Stimulated activated naive CD8-positive, alpha-beta T cell treated with anti-CD3 and anti-CD28 coated beads, Interleukin-15, Interleukin-2, amounts not matched to agents 100 ng/mL and 50 ng/mL, for 24 hours (primary cell): ENCODE measurements around the gene KAT2B.
"Not testable (repeated sequence)": the region's sequence is repeated elsewhere in the genome, so short reads cannot be mapped to it uniquely, and the experiment has no call there.

Experiments used
- H3K27ac Mint-ChIP-seq: one replicate; pipeline ENCODE4 v1.8.0; 2021; ENCODE audit warnings: mild to moderate bottlenecking, mixed read lengths
- H3K27me3 Mint-ChIP-seq: one replicate; pipeline ENCODE4 v1.8.0; 2021; ENCODE audit warnings: mixed read lengths
- H3K36me3 Mint-ChIP-seq: one replicate; pipeline ENCODE4 v1.8.0; 2021; ENCODE audit warnings: low read depth, mixed read lengths
- H3K4me1 Mint-ChIP-seq: one replicate; pipeline ENCODE4 v1.8.0; 2021; ENCODE audit warnings: low read depth, mixed read lengths
- H3K4me3 Mint-ChIP-seq: one replicate; pipeline ENCODE4 v1.8.0; 2021; ENCODE audit warnings: mild to moderate bottlenecking, mixed read lengths
- H3K9me3 Mint-ChIP-seq: one replicate; pipeline ENCODE4 v1.8.0; 2021; ENCODE audit warnings: mixed read lengths

The KAT2B gene

GRCh38 chr3:20039765-20040547 lies at the start of gene KAT2B:
Gene KAT2B (plus strand): TSS chr3:20040446. CDS start chr3:20040478, 32 bp downstream.
- no peaks in the 10 kb centered on the region for H3K9me3 Mint-ChIP-seq
- peak within 1 kb of the TSS; percentile 91 for H3K4me3 Mint-ChIP-seq
- no peaks in the 10 kb centered on the region for H3K36me3 Mint-ChIP-seq
- peaks cover 49% of the 10 kb centered on the region for H3K4me1 Mint-ChIP-seq
- peak within 1 kb of the TSS; percentile 89 for H3K27ac Mint-ChIP-seq
- H3K27me3 Mint-ChIP-seq = no peaks in the 10 kb centered on the region

- H3K27me3 Mint-ChIP-seq = no peaks in the 10 kb centered on the region
- H3K9me3 Mint-ChIP-seq = no peaks in the 10 kb centered on the region
- H3K4me3 Mint-ChIP-seq = no peak overlapping the region
- H3K36me3 Mint-ChIP-seq = no peaks in the 10 kb centered on the region
- no peaks in the 10 kb centered on the region for H3K4me1 Mint-ChIP-seq
- H3K27ac Mint-ChIP-seq = no peak overlapping the region
Measured at GRCh38 chr3:19994796-19995195, 45.5 kb upstream of the KAT2B start.

DNA sequence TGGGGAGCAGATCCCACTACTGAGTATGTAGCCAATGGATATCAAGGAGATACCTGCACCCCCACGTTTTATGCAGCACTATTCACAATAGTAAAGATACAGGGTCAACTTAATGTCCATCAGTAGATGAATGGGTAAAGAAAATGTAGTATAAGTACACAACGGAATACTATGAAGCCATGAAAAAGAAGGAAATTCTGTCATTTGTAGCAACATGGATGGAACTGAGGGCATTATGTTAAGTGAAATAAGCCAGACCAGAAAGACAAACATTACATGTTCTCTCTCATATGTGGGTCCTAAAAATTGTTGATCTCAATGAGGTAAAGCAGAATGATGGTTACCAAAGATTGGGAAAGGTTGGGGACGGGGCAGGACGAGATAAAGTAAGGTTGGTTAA lies 42.7 kb upstream of the KAT2B start:
- Mint-ChIP-seq H3K9me3 (no peaks in the 10 kb centered on the region), H3K27ac (no peak overlapping the region), H3K4me1 (no peaks in the 10 kb centered on the region), H3K36me3 (no peaks in the 10 kb centered on the region), H3K27me3 (no peaks in the 10 kb centered on the region), H3K4me3 (no peak overlapping the region)

DNA sequence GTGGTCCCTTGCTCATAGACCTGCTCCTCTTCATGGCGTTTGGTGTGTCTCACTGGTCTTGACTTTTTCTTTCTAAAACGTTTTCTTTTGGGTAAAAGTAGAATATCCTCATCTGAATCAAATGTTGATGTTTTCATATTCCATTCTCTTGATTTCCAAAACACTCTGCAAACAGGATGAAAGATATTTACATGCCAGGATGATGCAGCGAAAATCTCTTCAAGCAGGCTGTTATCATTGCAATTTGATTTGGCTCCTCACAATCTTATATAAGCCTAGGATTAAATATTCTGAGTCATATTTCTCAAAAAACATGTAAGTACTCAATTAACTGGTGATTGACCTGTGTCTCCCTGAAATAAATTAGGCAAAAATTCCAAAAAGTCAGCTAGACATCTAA lies 38.3 kb upstream of the KAT2B start:
- Mint-ChIP-seq H3K27ac (no peak overlapping the region), H3K4me1 (no peaks in the 10 kb centered on the region), H3K36me3 (no peaks in the 10 kb centered on the region), H3K27me3 (no peaks in the 10 kb centered on the region), H3K4me3 (no peak overlapping the region), H3K9me3 (no peaks in the 10 kb centered on the region)

DNA sequence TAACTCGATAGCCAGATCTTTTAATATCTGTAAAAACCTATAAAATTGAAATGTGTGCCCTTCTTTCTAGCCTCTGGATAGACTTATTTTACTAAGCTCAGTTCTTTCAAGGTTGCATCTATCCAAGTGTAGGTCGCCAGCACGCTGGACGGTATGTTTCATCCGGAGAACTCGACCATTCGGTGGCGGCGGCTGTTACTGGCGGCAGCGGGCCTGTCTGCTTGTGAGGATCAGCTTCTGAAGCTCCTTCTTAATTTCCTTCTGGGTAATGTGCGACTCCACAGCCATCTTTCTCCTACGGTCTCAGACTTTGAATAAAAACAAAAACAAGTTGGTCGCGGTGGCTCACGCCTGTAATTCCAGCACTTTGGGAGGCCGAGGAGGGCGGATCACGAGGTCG lies 32.3 kb upstream of the KAT2B start:
- Mint-ChIP-seq H3K27me3 (no peaks in the 10 kb centered on the region), H3K9me3 (no peaks in the 10 kb centered on the region), H3K27ac (no peak overlapping the region), H3K36me3 (no peaks in the 10 kb centered on the region), H3K4me3 (no peak overlapping the region), H3K4me1 (no peaks in the 10 kb centered on the region)

- Mint-ChIP-seq H3K27ac (no peak overlapping the region), H3K36me3 (no peaks in the 10 kb centered on the region), H3K4me1 (no peaks in the 10 kb centered on the region), H3K9me3 (no peaks in the 10 kb centered on the region), H3K27me3 (no peaks in the 10 kb centered on the region), H3K4me3 (no peak overlapping the region)
Measured at GRCh38 chr3:20008646-20009045, 31.6 kb upstream of the KAT2B start.

DNA sequence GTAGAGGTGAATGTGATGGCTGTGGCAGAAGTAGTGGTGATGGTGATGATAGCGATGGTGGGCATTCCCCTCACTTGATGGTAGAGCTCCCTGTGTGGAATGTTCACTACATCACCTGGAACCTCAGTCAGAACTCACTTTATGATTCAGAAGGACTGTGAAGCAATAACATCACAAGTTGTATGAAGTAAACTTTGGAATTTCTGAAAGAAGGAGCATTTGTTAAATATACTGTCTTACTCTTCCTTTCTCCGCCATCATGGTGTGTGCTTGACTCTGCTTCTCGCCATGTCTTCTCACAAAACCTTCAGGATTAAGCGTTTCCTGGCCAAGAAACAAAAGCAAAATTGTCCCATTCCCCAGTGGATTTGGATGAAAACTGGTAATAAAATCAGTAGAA lies 28.1 kb upstream of the KAT2B start, which contains the start of gene PP2D1:
Gene PP2D1, minus strand, starts transcription at position 101 of the 400 bp plus-strand sequence. CDS start 192 bp downstream, outside the sequence.
- Mint-ChIP-seq H3K27ac (no peak within 1 kb of the TSS), H3K4me1 (no peaks in the 10 kb centered on the region), H3K9me3 (no peaks in the 10 kb centered on the region), H3K36me3 (no peaks in the 10 kb centered on the region), H3K27me3 (no peaks in the 10 kb centered on the region), H3K4me3 (no peak within 1 kb of the TSS)

DNA sequence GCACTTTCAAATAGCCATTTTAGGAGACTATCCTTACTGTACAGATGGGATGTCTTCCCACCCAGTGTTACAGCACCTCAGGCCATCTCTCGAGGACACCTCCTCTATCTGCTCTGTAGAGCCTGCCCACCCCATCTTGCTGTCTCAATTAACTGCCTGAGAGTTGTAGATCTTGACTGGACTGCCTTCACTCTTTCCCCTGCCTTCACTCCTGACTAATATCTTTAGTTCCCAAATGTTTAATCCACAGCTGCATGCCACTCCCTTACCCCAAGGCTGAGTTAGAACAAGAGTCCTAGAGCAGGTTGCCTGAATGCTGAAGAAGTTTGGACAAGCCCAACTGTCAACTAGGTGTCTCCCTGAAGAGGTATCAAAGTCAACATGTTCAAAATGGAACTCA lies 26.9 kb upstream of the KAT2B start:
- no peaks in the 10 kb centered on the region for H3K9me3 Mint-ChIP-seq
- H3K36me3 Mint-ChIP-seq = no peaks in the 10 kb centered on the region
- no peak overlapping the region for H3K4me3 Mint-ChIP-seq
- H3K4me1 Mint-ChIP-seq = no peaks in the 10 kb centered on the region
- no peaks in the 10 kb centered on the region for H3K27me3 Mint-ChIP-seq
- no peak overlapping the region for H3K27ac Mint-ChIP-seq

- Mint-ChIP-seq H3K27ac (no peak overlapping the region), H3K9me3 (no peaks in the 10 kb centered on the region), H3K27me3 (no peaks in the 10 kb centered on the region), H3K4me1 (no peaks in the 10 kb centered on the region), H3K36me3 (no peaks in the 10 kb centered on the region), H3K4me3 (no peak overlapping the region)
Measured at GRCh38 chr3:20015525-20015924, 24.7 kb upstream of the KAT2B start.

DNA sequence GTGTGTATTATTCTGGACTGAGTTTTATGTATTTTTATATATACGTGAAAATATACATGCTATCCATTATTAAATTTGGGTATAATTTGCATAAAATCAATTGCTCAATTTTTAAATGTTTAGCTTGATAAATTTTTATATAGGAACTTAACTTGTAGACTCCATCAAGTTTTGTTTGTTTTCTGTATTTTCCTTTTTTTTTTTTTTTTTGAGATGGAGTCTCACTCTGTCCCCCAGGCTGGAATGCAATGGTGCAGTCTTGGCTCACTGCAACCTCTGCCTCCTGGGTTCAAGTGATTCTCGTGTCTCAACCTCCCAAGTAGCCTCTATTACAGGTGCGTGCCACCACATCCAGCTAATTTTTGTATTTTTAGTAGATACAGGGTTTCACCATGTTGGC lies 24.2 kb upstream of the KAT2B start:
- H3K9me3 Mint-ChIP-seq, H3K36me3 Mint-ChIP-seq, H3K4me1 Mint-ChIP-seq, H3K27ac Mint-ChIP-seq, H3K27me3 Mint-ChIP-seq, H3K4me3 Mint-ChIP-seq: not testable (repeated sequence)

DNA sequence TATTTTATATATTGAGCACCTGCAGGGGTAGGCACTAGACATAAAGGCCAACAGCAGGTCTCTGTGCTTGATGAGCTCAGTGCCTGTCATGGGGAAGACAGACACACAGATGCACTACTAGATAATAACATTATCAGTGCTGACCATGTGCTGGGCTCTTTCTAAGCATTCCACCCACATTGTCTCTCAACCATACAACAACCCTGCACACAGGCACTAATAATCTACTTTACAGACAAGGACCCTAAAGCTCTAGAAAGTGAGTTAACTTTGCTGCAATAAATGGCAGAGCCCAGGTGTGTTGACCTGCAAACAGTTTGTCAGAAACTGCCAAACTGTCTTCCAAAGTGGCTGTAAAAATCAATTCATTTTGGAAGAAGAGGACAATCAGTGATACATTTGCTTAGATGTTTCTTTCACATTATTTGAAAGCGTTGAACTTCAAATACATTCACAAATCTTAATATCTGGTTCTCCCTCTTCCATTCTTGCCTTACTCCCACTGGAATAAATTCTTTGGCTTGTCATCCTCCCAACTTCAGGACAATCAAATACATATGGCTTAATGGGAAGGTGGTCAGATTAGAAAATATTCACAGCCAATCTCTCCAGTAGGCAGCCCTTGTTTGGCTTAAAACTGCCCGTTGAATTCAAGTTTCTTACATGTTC lies 17.2 kb upstream of the KAT2B start:
- H3K4me1 Mint-ChIP-seq = no peaks in the 10 kb centered on the region
- H3K27ac Mint-ChIP-seq = no peak overlapping the region
- no peak overlapping the region for H3K4me3 Mint-ChIP-seq
- H3K36me3 Mint-ChIP-seq = no peaks in the 10 kb centered on the region
- no peaks in the 10 kb centered on the region for H3K27me3 Mint-ChIP-seq
- H3K9me3 Mint-ChIP-seq = no peaks in the 10 kb centered on the region

DNA sequence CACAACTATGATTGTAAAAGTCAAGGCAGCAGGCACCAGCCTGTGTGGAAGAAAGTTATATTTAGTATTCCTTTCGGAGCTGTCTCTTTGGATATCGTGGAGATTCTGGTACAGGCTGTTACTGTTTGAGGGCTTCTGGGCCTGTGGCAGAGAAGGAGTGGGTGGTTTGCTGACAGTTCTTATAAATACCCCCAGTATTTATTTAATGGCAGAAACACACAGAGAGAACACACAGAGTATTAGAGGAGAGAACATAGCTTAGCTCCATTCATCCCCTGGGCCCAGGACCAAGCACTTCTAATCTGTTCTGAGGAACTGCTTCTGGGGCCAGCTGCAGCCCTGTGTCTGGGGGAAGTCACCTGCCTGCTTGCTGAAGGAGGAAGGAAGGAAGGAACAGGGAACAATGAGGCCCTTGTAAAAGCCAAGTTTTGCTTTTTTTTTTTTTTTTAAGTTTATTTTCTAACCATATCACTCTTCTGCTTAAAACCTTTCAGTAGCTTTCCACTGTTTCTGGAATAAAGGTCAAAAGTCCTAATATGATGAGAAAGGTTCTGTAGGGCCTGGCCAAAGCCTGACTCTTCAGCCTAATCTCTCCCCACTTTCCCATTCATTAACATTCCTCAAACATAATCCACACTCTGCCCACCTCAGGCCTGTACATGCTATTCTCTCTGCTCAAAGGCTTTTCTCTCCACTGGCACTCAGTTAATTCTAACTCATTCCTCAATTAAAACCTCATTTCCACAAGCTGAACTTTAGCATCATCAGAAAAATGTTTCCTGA lies 16.4 kb upstream of the KAT2B start:
- Mint-ChIP-seq H3K4me1 (no peaks in the 10 kb centered on the region), H3K36me3 (no peaks in the 10 kb centered on the region), H3K4me3 (no peak overlapping the region), H3K27ac (no peak overlapping the region), H3K9me3 (no peaks in the 10 kb centered on the region), H3K27me3 (no peaks in the 10 kb centered on the region)

- H3K27me3 Mint-ChIP-seq = no peaks in the 10 kb centered on the region
- no peak overlapping the region for H3K4me3 Mint-ChIP-seq
- no peaks in the 10 kb centered on the region for H3K4me1 Mint-ChIP-seq
- no peaks in the 10 kb centered on the region for H3K36me3 Mint-ChIP-seq
- no peaks in the 10 kb centered on the region for H3K9me3 Mint-ChIP-seq
- H3K27ac Mint-ChIP-seq = no peak overlapping the region
Measured at GRCh38 chr3:20027136-20027535, 13.1 kb upstream of the KAT2B start.

DNA sequence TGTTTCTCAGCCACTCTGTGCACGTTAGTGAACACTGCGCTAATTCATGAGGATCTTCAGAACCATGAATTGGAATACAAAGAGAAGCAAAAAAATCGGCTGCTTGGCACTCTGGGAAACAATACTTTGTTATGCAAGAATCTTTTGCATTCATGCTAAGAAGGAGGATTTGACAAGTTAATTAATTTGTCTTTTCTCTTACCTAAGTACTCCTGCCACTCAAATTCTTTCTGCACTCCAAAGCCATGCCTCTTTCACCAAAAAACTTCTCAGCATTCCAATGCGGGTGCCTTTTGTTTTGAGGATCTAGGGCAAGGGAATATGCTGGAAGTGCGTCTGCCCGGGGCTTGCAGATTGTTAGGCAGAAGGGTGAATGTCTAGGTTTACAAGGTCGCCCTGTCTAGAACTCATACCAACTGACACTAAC lies 11.3 kb upstream of the KAT2B start:
- no peaks in the 10 kb centered on the region for H3K9me3 Mint-ChIP-seq
- no peaks in the 10 kb centered on the region for H3K27me3 Mint-ChIP-seq
- no peak overlapping the region for H3K4me3 Mint-ChIP-seq

GRCh38 chr3:20031939-20032338 lies 8.3 kb upstream of the KAT2B start:
- not testable (repeated sequence) for H3K36me3 Mint-ChIP-seq, H3K9me3 Mint-ChIP-seq, H3K4me1 Mint-ChIP-seq, H3K27me3 Mint-ChIP-seq, H3K4me3 Mint-ChIP-seq, H3K27ac Mint-ChIP-seq

More for the DNA sequence above, 11.3 kb upstream of the KAT2B start:
- H3K27ac Mint-ChIP-seq = no peak overlapping the region
- no peaks in the 10 kb centered on the region for H3K36me3 Mint-ChIP-seq
- no peaks in the 10 kb centered on the region for H3K4me1 Mint-ChIP-seq
